ENCODE data around the gene HOXA9. TPM values are rescaled to one million over a fixed set of nuclear protein-coding genes. Genes with fewer than 3 reads are reported as not detected.

The HOXA9 gene
- polyA plus RNA-seq, 4 donors: 0.28 to 74.3 TPM; not detected in 2

GRCh38 chr7:27119412-27119911 is 45.9 kb downstream of the HOXA9 start:
- Histone ChIP-seq H3K4me3 (ENCODE audit: low read depth in 1 of 3, low read length in 3 of 3) (no peak overlapping the region), H3K4me1 (ENCODE audit: control insufficient read depth in 3 of 3, insufficient read depth in 2 of 3, low read depth in 1 of 3, low read length in 2 of 3) (peaks cover 4 to 72% (median 14%) of the 10 kb centered on the region in 3 donors), H3K27ac (ENCODE audit: low read depth in 1 of 3, low read length in 2 of 3) (peak overlapping the region in 2 of 3 donors; percentile 71 to 88), H3K9me3 (ENCODE audit: control insufficient read depth in 2 of 2, insufficient read depth in 1 of 2, low read depth in 1 of 2, low read length in 1 of 2) (no peaks in the 10 kb centered on the region), H3K27me3 (ENCODE audit: control insufficient read depth in 3 of 3, insufficient read depth in 3 of 3, low read length in 3 of 3) (peaks cover 0 to 44% (median 0%) of the 10 kb centered on the region in 3 donors), H3K36me3 (ENCODE audit: control insufficient read depth in 3 of 3, insufficient read depth in 2 of 3, low read depth in 1 of 3, low read length in 3 of 3) (peaks cover 0 to 51% (median 0%) of the 10 kb centered on the region in 3 donors)
- DNase-seq: no peak
- WGBS, 3 donors: 33 to 63% (median 39%) methylated on average over 1 of the region's 1 CpG
- no peak for FAIRE-seq

- DNase-seq: no peak
- H3K27me3 ChIP-seq (ENCODE audit: control insufficient read depth in 3 of 3, insufficient read depth in 3 of 3, low read length in 3 of 3): peaks cover 0 to 43% (median 0%) of the 10 kb centered on the region in 3 donors
- peak overlapping the region; percentile 5 to 88 (median 86) for H3K27ac ChIP-seq (ENCODE audit: low read depth in 1 of 3, low read length in 2 of 3)
- FAIRE-seq: no peak
- H3K4me1 ChIP-seq (ENCODE audit: control insufficient read depth in 3 of 3, insufficient read depth in 2 of 3, low read depth in 1 of 3, low read length in 2 of 3): peaks cover 1 to 68% (median 14%) of the 10 kb centered on the region in 3 donors
- no peaks in the 10 kb centered on the region for H3K9me3 ChIP-seq (ENCODE audit: control insufficient read depth in 2 of 2, insufficient read depth in 1 of 2, low read depth in 1 of 2, low read length in 1 of 2)
- WGBS, 3 donors: 54 to 73% (median 68%) methylated on average over 3 of the region's 3 CpGs
- peak overlapping the region in 1 of 3 donors; percentile 63 for H3K4me3 ChIP-seq (ENCODE audit: low read depth in 1 of 3, low read length in 3 of 3)
- peaks cover 0 to 42% (median 0%) of the 10 kb centered on the region in 3 donors for H3K36me3 ChIP-seq (ENCODE audit: control insufficient read depth in 3 of 3, insufficient read depth in 2 of 3, low read depth in 1 of 3, low read length in 3 of 3)
Observed at GRCh38 chr7:27118580-27118979, 46.8 kb downstream of the HOXA9 start.

- Histone ChIP-seq H3K4me3 (ENCODE audit: low read depth in 1 of 3, low read length in 3 of 3) (peak overlapping the region in 2 of 3 donors; percentile 4 to 63), H3K27me3 (ENCODE audit: control insufficient read depth in 3 of 3, insufficient read depth in 3 of 3, low read length in 3 of 3) (peaks cover 0 to 41% (median 0%) of the 10 kb centered on the region in 3 donors), H3K9me3 (ENCODE audit: control insufficient read depth in 2 of 2, insufficient read depth in 1 of 2, low read depth in 1 of 2, low read length in 1 of 2) (no peaks in the 10 kb centered on the region), H3K27ac (ENCODE audit: low read depth in 1 of 3, low read length in 2 of 3) (peak overlapping the region in 2 of 3 donors; percentile 86 to 88), H3K36me3 (ENCODE audit: control insufficient read depth in 3 of 3, insufficient read depth in 2 of 3, low read depth in 1 of 3, low read length in 3 of 3) (peaks cover 0 to 41% (median 0%) of the 10 kb centered on the region in 3 donors), H3K4me1 (ENCODE audit: control insufficient read depth in 3 of 3, insufficient read depth in 2 of 3, low read depth in 1 of 3, low read length in 2 of 3) (peaks cover 0 to 65% (median 14%) of the 10 kb centered on the region in 3 donors)
- WGBS, 3 donors: 57 to 86% (median 72%) methylated on average over 19 of the region's 19 CpGs
- DNase-seq (no peak), FAIRE-seq (no peak)
Observed at GRCh38 chr7:27117887-27118491, 47.3 kb downstream of the HOXA9 start.

GRCh38 chr7:27116962-27117886 is 48.1 kb downstream of the HOXA9 start:
- Histone ChIP-seq H3K36me3 (ENCODE audit: control insufficient read depth in 3 of 3, insufficient read depth in 2 of 3, low read depth in 1 of 3, low read length in 3 of 3) (peaks cover 0 to 35% (median 0%) of the 10 kb centered on the region in 3 donors), H3K27me3 (ENCODE audit: control insufficient read depth in 3 of 3, insufficient read depth in 3 of 3, low read length in 3 of 3) (peaks cover 0 to 43% (median 0%) of the 10 kb centered on the region in 3 donors), H3K9me3 (ENCODE audit: control insufficient read depth in 2 of 2, insufficient read depth in 1 of 2, low read depth in 1 of 2, low read length in 1 of 2) (no peaks in the 10 kb centered on the region), H3K4me1 (ENCODE audit: control insufficient read depth in 3 of 3, insufficient read depth in 2 of 3, low read depth in 1 of 3, low read length in 2 of 3) (peaks cover 0 to 59% (median 14%) of the 10 kb centered on the region in 3 donors), H3K27ac (ENCODE audit: low read depth in 1 of 3, low read length in 2 of 3) (peak overlapping the region in 2 of 3 donors; percentile 86 to 88), H3K4me3 (ENCODE audit: low read depth in 1 of 3, low read length in 3 of 3) (peak overlapping the region in 2 of 3 donors; percentile 4 to 63)
- DNase-seq: no peak
- no peak for FAIRE-seq
- 53 to 80% (median 73%) methylated on average over 12 of the region's 12 CpGs for WGBS, 3 donors

- Histone ChIP-seq H3K36me3 (ENCODE audit: control insufficient read depth in 3 of 3, insufficient read depth in 2 of 3, low read depth in 1 of 3, low read length in 3 of 3) (peaks cover 0 to 32% (median 0%) of the 10 kb centered on the region in 3 donors), H3K27ac (ENCODE audit: low read depth in 1 of 3, low read length in 2 of 3) (peak overlapping the region in 2 of 3 donors; percentile 88 to 90), H3K9me3 (ENCODE audit: control insufficient read depth in 2 of 2, insufficient read depth in 1 of 2, low read depth in 1 of 2, low read length in 1 of 2) (no peaks in the 10 kb centered on the region), H3K4me3 (ENCODE audit: low read depth in 1 of 3, low read length in 3 of 3) (peak overlapping the region in 2 of 3 donors; percentile 46 to 63), H3K4me1 (ENCODE audit: control insufficient read depth in 3 of 3, insufficient read depth in 2 of 3, low read depth in 1 of 3, low read length in 2 of 3) (peaks cover 0 to 50% (median 14%) of the 10 kb centered on the region in 3 donors), H3K27me3 (ENCODE audit: control insufficient read depth in 3 of 3, insufficient read depth in 3 of 3, low read length in 3 of 3) (peaks cover 0 to 45% (median 0%) of the 10 kb centered on the region in 3 donors)
- DNase-seq (no peak), FAIRE-seq (no peak)
- WGBS, 3 donors: 38 to 44% (median 42%) methylated on average over 20 of the region's 20 CpGs
Observed at GRCh38 chr7:27116031-27116961, 49.0 kb downstream of the HOXA9 start.

- Histone ChIP-seq H3K36me3 (ENCODE audit: control insufficient read depth in 3 of 3, insufficient read depth in 2 of 3, low read depth in 1 of 3, low read length in 3 of 3) (peaks cover 0 to 30% (median 0%) of the 10 kb centered on the region in 3 donors), H3K9me3 (ENCODE audit: control insufficient read depth in 2 of 2, insufficient read depth in 1 of 2, low read depth in 1 of 2, low read length in 1 of 2) (no peaks in the 10 kb centered on the region), H3K27ac (ENCODE audit: low read depth in 1 of 3, low read length in 2 of 3) (peak overlapping the region; percentile 59 to 90 (median 88)), H3K27me3 (ENCODE audit: control insufficient read depth in 3 of 3, insufficient read depth in 3 of 3, low read length in 3 of 3) (peaks cover 0 to 54% (median 0%) of the 10 kb centered on the region in 3 donors), H3K4me1 (ENCODE audit: control insufficient read depth in 3 of 3, insufficient read depth in 2 of 3, low read depth in 1 of 3, low read length in 2 of 3) (peaks cover 0 to 49% (median 8%) of the 10 kb centered on the region in 3 donors), H3K4me3 (ENCODE audit: low read depth in 1 of 3, low read length in 3 of 3) (peak overlapping the region; percentile 46 to 63 (median 47))
- DNase-seq: peak; percentile 77 to 90
- FAIRE-seq: no peak
- 14 to 34% (median 30%) methylated on average over 45 of the region's 45 CpGs for WGBS, 3 donors
Observed at GRCh38 chr7:27115221-27116026, 49.9 kb downstream of the HOXA9 start.

GRCh38 chr7:27114881-27115220 is 50.5 kb downstream of the HOXA9 start:
- Histone ChIP-seq H3K36me3 (ENCODE audit: control insufficient read depth in 3 of 3, insufficient read depth in 2 of 3, low read depth in 1 of 3, low read length in 3 of 3) (peaks cover 0 to 34% (median 0%) of the 10 kb centered on the region in 3 donors), H3K4me3 (ENCODE audit: low read depth in 1 of 3, low read length in 3 of 3) (peak overlapping the region in 1 of 3 donors; percentile 63), H3K9me3 (ENCODE audit: control insufficient read depth in 2 of 2, insufficient read depth in 1 of 2, low read depth in 1 of 2, low read length in 1 of 2) (no peaks in the 10 kb centered on the region), H3K4me1 (ENCODE audit: control insufficient read depth in 3 of 3, insufficient read depth in 2 of 3, low read depth in 1 of 3, low read length in 2 of 3) (peaks cover 0 to 47% (median 6%) of the 10 kb centered on the region in 3 donors), H3K27ac (ENCODE audit: low read depth in 1 of 3, low read length in 2 of 3) (peak overlapping the region in 2 of 3 donors; percentile 88 to 90), H3K27me3 (ENCODE audit: control insufficient read depth in 3 of 3, insufficient read depth in 3 of 3, low read length in 3 of 3) (peaks cover 0 to 58% (median 0%) of the 10 kb centered on the region in 3 donors)
- DNase-seq (no peak), FAIRE-seq (no peak)
- 16 to 35% (median 29%) methylated on average over 6 of the region's 6 CpGs for WGBS, 3 donors

All from small intestine (tissue), 7 donors.